IMR-90 (cell line): ENCODE measurements around the gene SINHCAF. TPM values are rescaled to one million over a fixed set of nuclear protein-coding genes. Genes with fewer than 3 reads are reported as not detected.

Experiments
- ATAC-seq: fragments of 200-7000 bp; cut with Tn5 transposase; 2 replicates; pipeline ENCODE4 v1.9.1; 2020; ENCODE audit warnings: low read depth, mild to moderate bottlenecking, moderate library complexity
- BruUV-seq: library from RNA; stranded (reverse); fragments of 400-500 nt; replicated peaks from 2 replicates; lab custom pipeline; 2021; lab: Mats Ljungman, UMichigan
- CTCF ChIA-PET: fragments of 300-600 bp; formaldehyde crosslinking; extraction: SDS; loops from one replicate; lab custom pipeline; 2021; ENCODE audit warnings: antibody characterized with exemption; lab: Yijun Ruan, JAX
- POLR2A ChIA-PET: fragments of 300-600 bp; sonication (Branson Sonifier 250); formaldehyde crosslinking; loops from one replicate; lab custom pipeline; 2022; ENCODE audit warnings: antibody characterized with exemption; ENCODE audit not compliant: unreplicated experiment; lab: Charles Lee
- DNase-seq: peaks from one replicate; pipeline ENCODE4 v3.0.0; 2013
- H2AFZ ChIP-seq: replicated peaks from 2 replicates; pipeline ENCODE3; 2013; ENCODE audit warnings: low read length, mild to moderate bottlenecking; ENCODE audit not compliant: poor library complexity
- H2AK5ac ChIP-seq: 2 replicates; pipeline ENCODE4 v1.6.1; 2013; ENCODE audit warnings: low read depth, low read length, inconsistent platforms
- H2AK9ac ChIP-seq: replicated peaks from 2 replicates; pipeline ENCODE3; 2013; ENCODE audit warnings: mild to moderate bottlenecking, low read depth, low read length, moderate library complexity; ENCODE audit not compliant: poor library complexity
- H2BK120ac ChIP-seq: 2 replicates; pipeline ENCODE4 v1.6.1; 2013; ENCODE audit warnings: low read depth, low read length, inconsistent platforms
- H2BK15ac ChIP-seq: 3 replicates; pipeline ENCODE4 v1.6.1; 2013; ENCODE audit warnings: low read depth, low read length, inconsistent platforms
- H2BK20ac ChIP-seq: 2 replicates; pipeline ENCODE4 v1.6.1; 2013; ENCODE audit warnings: low read depth, mild to moderate bottlenecking, inconsistent platforms, low read length, moderate library complexity
- H2BK5ac ChIP-seq: 2 replicates; pipeline ENCODE4 v1.6.1; 2013; ENCODE audit warnings: mild to moderate bottlenecking, low read depth, low read length, inconsistent platforms; ENCODE audit not compliant: poor library complexity, severe bottlenecking
- H3K14ac ChIP-seq: replicated peaks from 2 replicates; pipeline ENCODE4 v1.6.1; 2013; ENCODE audit warnings: low read depth, low read length, inconsistent platforms
- H3K18ac ChIP-seq: 2 replicates; pipeline ENCODE4 v1.6.1; 2013; ENCODE audit warnings: low read depth, low read length, control low read depth
- H3K23ac ChIP-seq: 2 replicates; pipeline ENCODE4 v1.6.1; 2013; ENCODE audit warnings: low read depth, low read length, inconsistent platforms
- H3K27ac ChIP-seq: 2 replicates; pipeline ENCODE4 v1.5.1; 2013; ENCODE audit warnings: mild to moderate bottlenecking, control low read depth, low read length; ENCODE audit not compliant: insufficient read depth
- H3K27me3 ChIP-seq: 2 replicates; pipeline ENCODE4 v1.6.1; 2013; ENCODE audit warnings: low read length; ENCODE audit not compliant: control insufficient read depth, insufficient read depth
- H3K36me3 ChIP-seq: 2 replicates; pipeline ENCODE4 v1.6.1; 2013; ENCODE audit warnings: low read length, mixed read lengths; ENCODE audit not compliant: control insufficient read depth, insufficient read depth
- H3K4ac ChIP-seq: 2 replicates; pipeline ENCODE4 v1.6.1; 2013; ENCODE audit warnings: low read depth, low read length, inconsistent platforms
- H3K4me1 ChIP-seq: 2 replicates; pipeline ENCODE4 v1.6.1; 2013; ENCODE audit warnings: low read length, mixed read lengths; ENCODE audit not compliant: control insufficient read depth, insufficient read depth
- H3K4me2 ChIP-seq: 2 replicates; pipeline ENCODE4 v1.6.1; 2013; ENCODE audit warnings: low read depth, mild to moderate bottlenecking, control low read depth, low read length, moderate library complexity
- H3K4me3 ChIP-seq: 2 replicates; pipeline ENCODE4 v1.5.1; 2013; ENCODE audit warnings: low read depth, mild to moderate bottlenecking, control low read depth, low read length, moderate library complexity; ENCODE audit not compliant: insufficient read depth
- H3K56ac ChIP-seq: 2 replicates; pipeline ENCODE4 v1.6.1; 2013; ENCODE audit warnings: low read length, inconsistent platforms; ENCODE audit not compliant: insufficient read depth; ENCODE audit errors: extremely low read depth
- H3K79me1 ChIP-seq, 2 experiments: 2 replicates each; pipeline ENCODE4 v1.6.1; 2013; ENCODE audit warnings: low read length in 2 of 2, inconsistent platforms in 1 of 2, low read depth in 1 of 2
- H3K9ac ChIP-seq: 2 replicates; pipeline ENCODE4 v1.6.1; 2013; ENCODE audit warnings: low read depth, low read length, control low read depth
- H3K9me1 ChIP-seq: 2 replicates; pipeline ENCODE4 v1.6.1; 2013; ENCODE audit warnings: low read length, inconsistent platforms; ENCODE audit not compliant: insufficient read depth
- H3K9me3 ChIP-seq: 2 replicates; pipeline ENCODE4 v1.6.1; 2013; ENCODE audit warnings: low read length; ENCODE audit not compliant: control insufficient read depth, insufficient read depth
- H4K20me1 ChIP-seq: 2 replicates; pipeline ENCODE4 v1.6.1; 2013; ENCODE audit warnings: low read length, inconsistent platforms; ENCODE audit not compliant: insufficient read depth
- H4K5ac ChIP-seq: 2 replicates; pipeline ENCODE4 v1.6.1; 2013; ENCODE audit warnings: mild to moderate bottlenecking, low read depth, low read length, control low read depth
- H4K8ac ChIP-seq, 2 experiments: 2 replicates each; pipeline ENCODE4 v1.6.1; 2013; ENCODE audit warnings: low read depth in 2 of 2, low read length in 2 of 2, control low read depth in 1 of 2, inconsistent platforms in 1 of 2
- H4K91ac ChIP-seq: 2 replicates; pipeline ENCODE4 v1.6.1; 2013; ENCODE audit warnings: low read depth, low read length, inconsistent platforms; ENCODE audit not compliant: insufficient read depth
- BHLHE40 ChIP-seq: fragments of 150-350 bp; IDR thresholded peaks from 2 replicates; pipeline ENCODE4 v1.6.1; 2016; ENCODE audit warnings: mild to moderate bottlenecking, low read depth, low read length
- CEBPB ChIP-seq: IDR thresholded peaks from 2 replicates; pipeline ENCODE4 v1.6.1; 2012; ENCODE audit warnings: low read depth, low read length, improper control_type of control experiment
- CHD1 ChIP-seq: IDR thresholded peaks from 2 replicates; pipeline ENCODE4 v1.6.1; 2012; ENCODE audit warnings: low read depth, low read length, improper control_type of control experiment
- CTCF ChIP-seq: conservative IDR thresholded peaks from 2 replicates; pipeline ENCODE4 v1.5.1; 2012; ENCODE audit warnings: mild to moderate bottlenecking, low read depth, low read length, improper control_type of control experiment
- ELK1 ChIP-seq: fragments of 150-350 bp; IDR thresholded peaks from 2 replicates; pipeline ENCODE4 v1.6.1; 2016; ENCODE audit warnings: low read depth, mild to moderate bottlenecking, low read length, moderate library complexity, borderline replicate concordance
- FOS ChIP-seq: fragments of 150-350 bp; IDR thresholded peaks from 2 replicates; pipeline ENCODE4 v1.6.1; 2016; ENCODE audit warnings: low read depth, low read length
- MAZ ChIP-seq: IDR thresholded peaks from 2 replicates; pipeline ENCODE4 v1.6.1; 2012; ENCODE audit warnings: low read depth, mild to moderate bottlenecking, low read length, improper control_type of control experiment, moderate library complexity, borderline replicate concordance
- MXI1 ChIP-seq: IDR thresholded peaks from 2 replicates; pipeline ENCODE4 v1.6.1; 2012; ENCODE audit warnings: low read depth, mild to moderate bottlenecking, low read length, moderate library complexity, borderline replicate concordance
- NFE2L2 ChIP-seq: fragments of 150-350 bp; IDR thresholded peaks from 2 replicates; pipeline ENCODE4 v1.6.1; 2016; ENCODE audit warnings: low read depth, mild to moderate bottlenecking, low read length
- POLR2A ChIP-seq: IDR thresholded peaks from 2 replicates; pipeline ENCODE4 v1.6.1; 2012; ENCODE audit warnings: mild to moderate bottlenecking, low read depth, low read length
- RAD21 ChIP-seq: IDR thresholded peaks from 2 replicates; pipeline ENCODE4 v1.6.1; 2012; ENCODE audit warnings: low read length, improper control_type of control experiment
- RFX5 ChIP-seq: IDR thresholded peaks from 2 replicates; pipeline ENCODE4 v1.8.0; 2012; ENCODE audit warnings: low read depth, mild to moderate bottlenecking, low read length, moderate library complexity
- SMC3 ChIP-seq: fragments of 150-350 bp; IDR thresholded peaks from 2 replicates; pipeline ENCODE4 v1.6.1; 2016; ENCODE audit warnings: low read depth, mild to moderate bottlenecking, antibody characterized with exemption, low read length, moderate library complexity
- USF2 ChIP-seq: fragments of 150-350 bp; IDR thresholded peaks from 2 replicates; pipeline ENCODE4 v1.6.1; 2017; ENCODE audit warnings: mild to moderate bottlenecking, antibody characterized with exemption, low read length, low read depth
- WGBS, 2 experiments: methylation state at CpG; one replicate each; pipeline versions ENCODE4 v1.1.5 to v1.1.7; 2013; ENCODE audit warnings: missing lambda C conversion rate in 2 of 2; ENCODE audit not compliant: insufficient read length in 1 of 2; ENCODE audit errors: extremely low coverage in 2 of 2; 5-methylcytosine and 5-hydroxymethylcytosine counted together
- dilution Hi-C: fragments of 300-500 bp; cut with HindIII; formaldehyde crosslinking; loops from one replicate; pipeline ENCODE4 v1.14.3; 2018; ENCODE audit warnings: low sequenced_read_pairs; ENCODE audit not compliant: unreplicated experiment
- in situ Hi-C: fragments of 300-500 bp; cut with MboI; formaldehyde crosslinking; loops from 3 replicates; pipeline ENCODE4 v1.14.3; 2019; ENCODE audit warnings: low sequenced_read_pairs, inconsistent platforms, mixed read lengths
- intact Hi-C: fragments of 100-400 bp; cut with micrococcal nuclease; formaldehyde crosslinking; loops from 2 replicates; pipeline ENCODE4 v1.10.0; 2022
- polyA plus RNA-seq, 3 experiments: library from polyadenylated mRNA; depleted of rRNA; stranded (reverse); fragments of >200 nt; gene quantifications; 2 replicates each; pipeline ENCODE4 v1.2.3, GENCODE V29; 2012; ENCODE audit warnings: low replicate concordance in 1 of 3
- total RNA-seq: library from RNA; depleted of rRNA; stranded (reverse); fragments of >200 nt; gene quantifications from 2 replicates; pipeline ENCODE4 v1.2.3, GENCODE V29; 2012

SINHCAF gene
- total and polyA plus RNA-seq, 2 of the 4 experiments (the other 2 are of a cell fraction): 21.6 to 30.8 TPM

GRCh38 chr12:31311634-31312258 is 14.2 kb downstream of the SINHCAF start:
- ATAC-seq (no peak), DNase-seq (no peak)
- H3K14ac ChIP-seq: no peak overlapping the region
- no peak overlapping the region for H3K9ac ChIP-seq
- no peak overlapping the region for H4K91ac ChIP-seq
- no peak overlapping the region for H4K5ac ChIP-seq
- TF ChIP-seq BHLHE40 (no peak), RFX5 (no peak), CHD1 (no peak), CEBPB (no peak), POLR2A (no peak), SMC3 (no peak), MAZ (no peak), MXI1 (no peak), USF2 (no peak), ELK1 (no peak), RAD21 (no peak), CTCF (no peak), FOS (no peak), NFE2L2 (no peak)
- no peak overlapping the region for H3K27ac ChIP-seq
- H2BK15ac ChIP-seq: no peak overlapping the region
- H3K4me2 ChIP-seq: no peak overlapping the region
- no peak overlapping the region for H3K56ac ChIP-seq
- H2AK5ac ChIP-seq: no peak overlapping the region
- H2AK9ac ChIP-seq: no peak overlapping the region
- H3K79me1 ChIP-seq: peaks cover 31 to 79% of the 10 kb centered on the region in 2 experiments
- H2BK5ac ChIP-seq: no peak overlapping the region
- no peak overlapping the region for H4K8ac ChIP-seq
- H3K18ac ChIP-seq: no peak overlapping the region
- H3K23ac ChIP-seq: no peak overlapping the region
- in situ Hi-C loops (no loop called here), intact Hi-C loops (no loop called here), dilution Hi-C loops (no loop called here)
- H4K20me1 ChIP-seq: peaks cover 58% of the 10 kb centered on the region
- H3K9me1 ChIP-seq: peaks cover 8% of the 10 kb centered on the region; the same call in 1 of the 2 replicates
- H3K9me3 ChIP-seq: no peaks in the 10 kb centered on the region
- H3K4me1 ChIP-seq: peaks cover 1% of the 10 kb centered on the region
- H3K4ac ChIP-seq: no peak overlapping the region
- H3K36me3 ChIP-seq: no peaks in the 10 kb centered on the region
- BruUV-seq: no TSS peak
- H3K4me3 ChIP-seq: no peak overlapping the region
- WGBS, 2 experiments: no CpG with 5 or more reads among the region's 2 CpGs
- no peak overlapping the region for H2BK120ac ChIP-seq
- H2AFZ ChIP-seq: no peak overlapping the region
- ChIA-PET POLR2A (no interaction called here), CTCF (no interaction called here)
- H2BK20ac ChIP-seq: no peak overlapping the region
- no peaks in the 10 kb centered on the region for H3K27me3 ChIP-seq
